Measurements from ENCODE around the gene GBP6. TPM values are rescaled to one million over a fixed set of nuclear protein-coding genes. Genes with fewer than 3 reads are reported as not detected.
"Not testable (repeated sequence)": the region's sequence is repeated elsewhere in the genome, so short reads cannot be mapped to it uniquely, and the experiment has no call there.

Gene GBP6
- total RNA-seq, 1 donor from 2014 or later = not detected

DNA sequence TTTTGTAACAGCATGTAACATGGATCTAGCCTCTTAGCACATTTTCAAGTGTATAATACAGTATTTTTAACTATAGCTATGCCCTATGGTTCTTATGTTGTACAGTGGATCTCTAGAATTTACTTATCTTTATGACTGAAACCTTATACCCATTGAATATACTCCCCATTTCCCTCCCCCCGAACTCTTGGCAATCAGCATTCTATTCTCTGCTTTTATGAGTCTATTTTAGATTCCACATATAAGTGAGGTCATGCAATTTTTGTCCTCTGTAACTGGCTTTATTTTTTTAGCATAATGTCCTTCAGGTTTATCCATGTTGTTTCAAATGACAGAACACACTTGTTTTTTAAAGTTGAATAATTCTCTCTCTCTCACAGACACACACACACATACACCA, 3.1 kb upstream of the GBP6 start:
- no peak overlapping the region for H3K27ac ChIP-seq
- no peak for DNase-seq (ENCODE audit: low spot score in 2 of 2)
- TF ChIP-seq, protein P1, sequence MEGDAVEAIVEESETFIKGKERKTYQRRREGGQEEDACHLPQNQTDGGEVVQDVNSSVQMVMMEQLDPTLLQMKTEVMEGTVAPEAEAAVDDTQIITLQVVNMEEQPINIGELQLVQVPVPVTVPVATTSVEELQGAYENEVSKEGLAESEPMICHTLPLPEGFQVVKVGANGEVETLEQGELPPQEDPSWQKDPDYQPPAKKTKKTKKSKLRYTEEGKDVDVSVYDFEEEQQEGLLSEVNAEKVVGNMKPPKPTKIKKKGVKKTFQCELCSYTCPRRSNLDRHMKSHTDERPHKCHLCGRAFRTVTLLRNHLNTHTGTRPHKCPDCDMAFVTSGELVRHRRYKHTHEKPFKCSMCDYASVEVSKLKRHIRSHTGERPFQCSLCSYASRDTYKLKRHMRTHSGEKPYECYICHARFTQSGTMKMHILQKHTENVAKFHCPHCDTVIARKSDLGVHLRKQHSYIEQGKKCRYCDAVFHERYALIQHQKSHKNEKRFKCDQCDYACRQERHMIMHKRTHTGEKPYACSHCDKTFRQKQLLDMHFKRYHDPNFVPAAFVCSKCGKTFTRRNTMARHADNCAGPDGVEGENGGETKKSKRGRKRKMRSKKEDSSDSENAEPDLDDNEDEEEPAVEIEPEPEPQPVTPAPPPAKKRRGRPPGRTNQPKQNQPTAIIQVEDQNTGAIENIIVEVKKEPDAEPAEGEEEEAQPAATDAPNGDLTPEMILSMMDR (IDR thresholded peaks at IDR 0.05) = no peak
- intact Hi-C loops (cut with DNase I) = no loop called here
- no peaks in the 10 kb centered on the region for H3K36me3 ChIP-seq
- no peaks in the 10 kb centered on the region for H3K27me3 ChIP-seq
- no peak overlapping the region for H3K4me3 ChIP-seq
- H3K4me1 ChIP-seq = peaks cover 0 to 2% of the 10 kb centered on the region in 2 donors
- no peaks in the 10 kb centered on the region for H3K9me3 ChIP-seq

DNA sequence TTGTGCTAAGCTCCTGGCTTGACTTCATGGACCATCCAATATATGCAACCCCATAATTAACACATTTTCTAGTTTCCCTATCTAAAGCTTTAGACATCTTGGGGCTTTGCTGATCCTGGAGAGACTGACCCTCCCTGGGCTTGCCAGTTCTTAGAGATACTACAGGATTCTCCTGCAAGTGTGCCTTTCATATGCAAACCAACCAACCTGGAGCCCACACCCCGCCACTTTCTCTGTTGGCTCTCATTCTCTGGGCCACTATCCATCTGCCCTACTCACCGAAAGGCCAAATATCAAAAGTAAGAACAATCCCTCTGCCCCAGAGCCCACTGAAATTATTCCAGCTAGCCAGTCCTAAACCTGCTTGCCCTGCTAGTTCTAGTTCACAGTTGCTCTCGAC, 2.2 kb upstream of the GBP6 start:
- TF ChIP-seq, protein P1 (IDR thresholded peaks at IDR 0.05) = no peak
- Histone ChIP-seq H3K4me3 (no peak overlapping the region), H3K9me3 (no peaks in the 10 kb centered on the region), H3K27me3 (no peaks in the 10 kb centered on the region), H3K27ac (no peak overlapping the region), H3K4me1 (peaks cover 0 to 2% of the 10 kb centered on the region in 2 donors), H3K36me3 (no peaks in the 10 kb centered on the region)
- intact Hi-C loops (cut with DNase I) = no loop called here
- no peak for DNase-seq (ENCODE audit: low spot score in 2 of 2)

DNA sequence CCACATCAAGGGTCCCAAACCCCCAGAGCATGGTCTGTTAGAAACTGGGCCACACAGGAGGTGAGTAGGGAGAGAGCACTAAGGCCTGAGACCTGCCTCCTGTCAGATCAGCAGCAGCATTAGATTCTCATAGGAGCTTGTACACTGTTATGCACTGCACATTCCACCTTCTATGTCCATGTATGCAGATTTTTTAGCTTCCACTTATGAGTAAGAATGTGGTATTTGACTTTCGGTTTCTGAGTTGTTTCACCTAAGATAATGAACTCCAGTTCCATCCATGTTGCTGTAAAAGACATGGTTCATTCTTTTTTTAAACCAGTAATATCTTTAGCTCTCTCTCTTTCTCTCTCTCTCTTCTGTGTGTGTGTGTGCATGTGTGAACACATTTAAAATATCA, 663 bp upstream of the GBP6 start:
- TF ChIP-seq, protein P1 (IDR thresholded peaks at IDR 0.05) = no peak
- H3K9me3 ChIP-seq = no peaks in the 10 kb centered on the region
- H3K36me3 ChIP-seq = no peaks in the 10 kb centered on the region
- H3K4me3 ChIP-seq = no peak overlapping the region
- no peak for DNase-seq (ENCODE audit: low spot score in 2 of 2)
- H3K27ac ChIP-seq = no peak overlapping the region
- intact Hi-C loops (cut with DNase I) = no loop called here
- peaks cover 0 to 2% of the 10 kb centered on the region in 2 donors for H3K4me1 ChIP-seq
- no peaks in the 10 kb centered on the region for H3K27me3 ChIP-seq

DNA sequence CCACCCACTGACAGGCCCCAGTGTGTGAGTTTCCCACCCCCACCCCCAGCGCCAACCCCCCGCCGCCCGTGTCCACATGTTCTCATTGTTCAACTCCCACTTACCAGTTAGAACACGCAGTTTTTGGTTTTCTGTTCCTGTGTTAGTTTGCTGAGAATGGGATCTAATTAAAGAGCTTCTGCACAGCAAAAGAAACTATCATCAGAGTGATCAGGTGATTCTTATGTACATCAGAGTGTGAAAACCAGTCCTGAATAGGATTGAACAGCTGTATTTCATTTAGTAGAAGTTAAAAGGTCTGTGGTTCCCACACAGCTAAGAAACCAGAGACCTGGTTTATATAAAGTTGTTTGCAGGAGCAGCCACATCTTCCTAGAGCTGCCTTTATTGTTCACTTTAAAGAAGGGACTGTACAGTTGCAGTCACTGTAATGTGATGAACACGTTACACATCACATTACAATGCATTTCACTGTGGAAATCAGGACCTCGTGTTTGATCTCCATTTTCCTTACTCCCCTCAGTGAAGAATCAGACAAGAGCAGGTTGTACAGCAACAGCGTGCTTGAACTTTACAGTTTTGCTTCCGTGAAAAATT, 1.2 kb downstream of the GBP6 start:
- Histone ChIP-seq H3K4me3 (no peak overlapping the region), H3K27me3 (no peaks in the 10 kb centered on the region), H3K9me3 (no peaks in the 10 kb centered on the region), H3K27ac (no peak overlapping the region), H3K36me3 (no peaks in the 10 kb centered on the region), H3K4me1 (peaks cover 0 to 2% of the 10 kb centered on the region in 2 donors)
- intact Hi-C loops (cut with DNase I) = no loop called here
- DNase-seq (ENCODE audit: low spot score in 2 of 2) = no peak
- TF ChIP-seq, protein P1 (IDR thresholded peaks at IDR 0.05) = no peak

DNA sequence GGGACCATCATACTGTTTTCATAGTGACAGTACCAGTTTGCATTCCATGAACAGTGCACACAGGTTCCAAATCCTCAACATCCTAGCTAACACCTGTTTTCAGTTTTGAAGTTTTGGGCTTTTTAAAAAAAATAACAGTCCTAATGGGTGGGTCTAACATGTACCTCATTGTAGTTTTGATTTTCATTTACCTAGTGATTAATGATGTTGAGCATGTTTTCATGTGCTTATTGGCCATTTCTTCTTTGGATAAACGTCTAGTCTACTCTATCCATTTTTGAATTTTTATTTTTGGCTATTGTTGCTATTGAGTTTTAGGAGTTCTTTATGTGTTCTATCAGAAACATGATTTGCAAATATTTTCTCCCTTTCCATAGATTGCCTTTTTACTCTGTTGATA, 3.4 kb downstream of the GBP6 start:
- intact Hi-C loops (cut with DNase I) = no loop called here
- TF ChIP-seq, protein P1 (IDR thresholded peaks at IDR 0.05) = no peak
- H3K4me1 ChIP-seq = peaks cover 0 to 2% of the 10 kb centered on the region in 2 donors
- no peaks in the 10 kb centered on the region for H3K9me3 ChIP-seq
- no peaks in the 10 kb centered on the region for H3K27me3 ChIP-seq
- H3K4me3 ChIP-seq = no peak overlapping the region
- DNase-seq (ENCODE audit: low spot score in 2 of 2) = no peak
- H3K36me3 ChIP-seq = no peaks in the 10 kb centered on the region
- H3K27ac ChIP-seq = no peak overlapping the region

DNA sequence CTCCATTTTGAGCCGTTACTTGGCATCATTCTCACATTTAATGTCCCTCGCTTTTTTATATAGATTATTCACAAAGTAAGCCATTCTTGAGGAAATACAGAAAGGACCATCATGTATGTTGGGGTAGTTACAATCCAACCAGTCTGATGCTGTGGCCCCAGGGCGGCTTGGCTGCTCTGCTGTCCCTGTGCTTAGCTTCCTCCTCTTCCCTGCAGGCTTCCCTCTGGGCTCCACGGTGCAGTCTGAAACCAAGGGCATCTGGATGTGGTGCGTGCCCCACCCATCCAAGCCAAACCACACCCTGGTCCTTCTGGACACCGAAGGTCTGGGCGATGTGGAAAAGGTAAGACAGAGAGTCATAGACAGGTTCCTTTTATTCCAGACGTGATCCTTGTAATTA, 5.5 kb downstream of the GBP6 start:
- no peaks in the 10 kb centered on the region for H3K36me3 ChIP-seq
- no peaks in the 10 kb centered on the region for H3K9me3 ChIP-seq
- H3K27ac ChIP-seq = no peak overlapping the region
- intact Hi-C loops (cut with DNase I) = no loop called here
- no peaks in the 10 kb centered on the region for H3K4me1 ChIP-seq
- TF ChIP-seq, protein P1 (IDR thresholded peaks at IDR 0.05) = no peak
- no peak overlapping the region for H3K4me3 ChIP-seq
- no peak for DNase-seq (ENCODE audit: low spot score in 2 of 2)
- no peaks in the 10 kb centered on the region for H3K27me3 ChIP-seq

DNA sequence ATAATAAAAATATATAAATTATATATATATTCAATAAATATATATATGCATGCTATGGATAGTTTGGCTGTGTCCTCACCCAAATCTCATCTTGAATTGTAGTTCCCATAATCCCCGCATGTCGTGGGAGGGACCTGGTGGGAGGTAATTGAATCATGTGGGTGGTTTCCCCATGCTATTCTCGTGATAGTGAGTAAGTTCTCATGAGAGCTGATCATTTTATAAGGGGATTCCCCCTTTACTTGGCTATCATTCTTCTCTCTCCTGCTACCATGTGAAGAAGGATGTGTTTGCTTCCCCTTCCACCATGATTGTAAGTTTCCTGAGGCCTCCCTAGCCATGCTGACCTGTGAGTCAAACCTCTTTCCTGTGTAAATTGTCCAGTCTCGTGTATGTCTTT, 10.0 kb downstream of the GBP6 start:
- H3K9me3 ChIP-seq; H3K4me1 ChIP-seq; H3K4me3 ChIP-seq; H3K27ac ChIP-seq; H3K36me3 ChIP-seq; H3K27me3 ChIP-seq; intact Hi-C loops (cut with DNase I); DNase-seq (ENCODE audit: low spot score in 2 of 2): not testable (repeated sequence)

All from ascending aorta (tissue), 2 donors.